ENCODE data around the gene FAM187B.
"Not testable (repeated sequence)": the region's sequence is repeated elsewhere in the genome, so short reads cannot be mapped to it uniquely, and the experiment has no call there.

FAM187B gene

DNA sequence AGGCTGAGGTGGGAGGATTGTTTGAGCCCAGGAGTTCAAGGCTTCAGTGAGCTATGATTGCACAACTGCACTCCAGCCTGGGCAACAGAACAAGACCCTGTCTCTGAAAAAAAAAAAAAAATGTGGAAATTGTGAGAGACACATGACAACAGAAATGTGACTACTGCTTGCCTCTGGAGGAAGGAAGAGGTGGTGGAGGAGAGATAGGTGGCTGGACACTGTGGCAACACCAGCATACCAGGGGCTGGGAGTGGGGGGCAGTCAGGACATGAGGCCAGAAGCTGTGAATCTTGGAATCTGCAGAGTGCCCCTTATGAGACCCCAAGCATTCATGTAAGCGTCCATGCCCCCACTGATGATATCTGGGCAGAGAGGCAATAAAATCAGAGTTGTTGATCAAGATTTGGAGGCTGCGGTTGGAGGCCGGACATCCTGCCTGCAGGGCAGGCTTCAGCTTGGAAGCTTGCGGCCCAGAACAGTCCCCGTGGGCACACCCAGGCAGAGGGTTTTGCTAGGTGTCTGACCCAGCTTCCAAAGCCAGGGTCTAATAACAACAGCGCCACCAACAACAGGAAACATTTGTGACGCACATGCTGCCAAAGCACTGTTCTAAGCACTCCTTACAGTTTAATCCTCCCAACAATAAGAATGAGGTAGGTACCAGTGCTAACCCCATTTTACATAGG lies 16.9 kb downstream of the FAM187B start:
- no peak for DNase-seq

DNA sequence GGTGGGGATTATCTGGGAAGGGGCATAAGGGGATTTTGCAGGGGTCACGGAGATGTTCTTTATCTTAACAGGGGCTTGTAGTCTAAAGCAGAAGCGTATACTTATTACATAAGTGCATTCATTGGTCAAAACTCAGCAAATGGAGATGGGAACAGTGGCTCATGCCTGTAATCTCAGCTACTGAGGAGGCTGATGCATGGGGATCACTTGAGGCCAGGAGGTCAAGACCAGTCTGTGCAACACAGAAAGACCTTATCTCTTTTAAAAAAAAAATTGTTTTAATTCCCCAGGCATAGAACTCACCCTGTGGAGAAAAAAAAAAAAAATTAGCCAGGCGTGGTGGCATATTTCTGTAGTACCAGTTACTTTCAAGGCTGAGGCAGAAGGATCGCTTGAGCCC lies 18.9 kb downstream of the FAM187B start:
- no peak for DNase-seq

DNA sequence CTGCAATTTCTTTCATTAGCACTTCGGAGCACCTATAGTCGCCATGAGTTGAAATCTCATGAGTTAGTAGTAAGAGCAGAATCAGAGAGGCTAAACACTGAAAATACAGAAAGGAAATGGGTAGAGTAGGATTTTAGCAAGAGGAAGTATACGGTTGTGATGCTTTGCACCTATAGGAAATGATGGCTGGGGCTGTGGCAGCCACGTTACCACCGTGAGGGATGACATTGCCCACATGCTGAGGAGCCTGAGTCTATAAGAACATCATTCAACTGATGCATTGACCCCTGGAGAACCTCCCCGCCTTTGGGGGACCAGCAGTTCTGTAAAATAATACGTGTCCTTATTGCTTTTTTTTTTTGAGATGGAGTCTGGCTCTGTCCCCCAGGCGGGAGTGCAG lies 20.4 kb downstream of the FAM187B start:
- DNase-seq: no peak

DNA sequence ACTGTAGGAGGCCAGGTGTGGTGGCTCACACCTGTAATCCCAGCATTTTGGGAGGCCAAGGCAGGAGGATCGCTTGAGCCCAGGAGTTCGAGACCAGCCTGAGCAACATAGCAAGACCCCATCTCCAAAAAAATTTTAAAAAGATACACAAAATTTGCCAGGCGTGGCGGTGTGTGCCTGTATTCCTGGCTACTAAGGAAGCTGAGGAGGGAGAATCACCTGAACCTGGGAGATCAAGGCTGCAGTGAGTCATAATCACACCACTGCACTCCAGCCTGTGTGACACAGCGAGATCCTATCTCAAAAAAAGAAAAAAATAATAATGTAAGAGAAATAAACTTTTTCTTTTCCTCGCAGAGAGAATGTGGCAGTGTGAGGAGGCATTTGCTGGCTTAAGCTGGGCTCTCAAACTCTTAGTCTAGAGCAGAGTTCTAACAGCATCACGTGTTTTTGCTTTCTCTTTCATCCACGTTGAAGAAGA lies 21.1 kb downstream of the FAM187B start:
- no peak for DNase-seq

DNA sequence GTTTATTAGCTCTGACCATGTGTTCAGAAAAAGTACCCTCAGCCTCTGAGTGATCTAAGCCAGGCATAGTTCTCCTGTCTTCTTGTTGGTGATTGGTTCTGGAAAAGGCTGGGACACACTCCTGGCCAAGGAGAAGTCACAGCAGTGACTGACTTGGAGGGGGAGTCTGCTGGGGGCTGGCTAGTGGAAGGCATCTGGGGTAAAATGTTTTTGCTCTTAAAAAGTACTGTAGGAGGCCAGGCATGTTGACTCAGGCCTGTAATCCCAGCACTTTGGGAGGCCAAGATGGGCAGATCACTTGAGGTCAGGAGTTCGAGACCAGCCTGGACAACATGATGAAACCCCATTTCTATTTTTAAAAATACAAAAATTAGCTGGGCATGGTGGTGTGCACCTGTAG lies 21.7 kb downstream of the FAM187B start:
- DNase-seq: no peak

DNA sequence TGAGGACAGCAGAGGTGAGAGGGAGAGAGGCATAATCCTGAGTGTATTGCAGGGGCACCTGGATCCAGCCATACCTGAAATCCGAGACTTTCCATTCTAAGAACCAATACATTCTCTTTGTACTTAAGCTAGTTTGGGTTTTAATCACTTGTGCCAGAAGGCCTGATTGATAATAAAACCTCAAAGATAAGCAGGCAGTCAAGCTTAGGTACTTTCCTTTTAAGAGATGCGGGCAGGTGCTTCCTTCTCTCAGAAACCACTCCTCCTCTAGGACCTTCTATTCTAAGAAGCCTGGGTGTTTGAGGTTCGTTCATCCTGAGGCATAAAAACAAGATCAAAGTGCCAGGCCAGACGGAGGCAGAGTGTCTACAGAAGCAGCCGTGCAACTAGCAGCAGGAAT lies 22.2 kb downstream of the FAM187B start:
- no peak for DNase-seq

DNA sequence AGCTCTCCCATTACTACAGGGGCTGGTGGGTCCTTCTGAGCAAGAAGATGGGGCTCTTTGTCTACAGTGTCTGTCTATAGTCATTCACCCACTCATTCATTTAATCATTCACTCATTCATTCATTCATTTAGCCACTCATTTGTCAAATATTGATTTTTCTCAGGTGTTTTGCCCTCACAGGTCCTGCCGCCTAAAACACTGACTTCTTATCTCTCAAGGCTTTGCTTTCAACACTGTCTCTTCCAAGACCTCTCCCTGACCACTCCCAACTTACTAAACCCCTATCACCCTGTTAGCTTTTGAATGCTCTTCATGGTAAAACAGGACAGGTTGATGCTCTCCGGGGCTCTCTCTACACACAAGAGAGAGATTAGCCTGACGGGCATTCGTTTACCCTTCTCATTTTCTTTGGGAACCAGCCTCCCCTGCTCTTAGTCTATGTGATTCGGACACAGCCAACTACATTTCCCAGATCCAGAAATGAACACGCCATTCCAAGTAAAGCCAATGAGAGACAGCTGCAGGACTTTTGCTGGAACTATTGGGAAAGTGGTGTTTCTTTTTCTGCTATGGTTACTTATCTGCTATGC lies 22.7 kb downstream of the FAM187B start:
- DNase-seq: no peak

DNA sequence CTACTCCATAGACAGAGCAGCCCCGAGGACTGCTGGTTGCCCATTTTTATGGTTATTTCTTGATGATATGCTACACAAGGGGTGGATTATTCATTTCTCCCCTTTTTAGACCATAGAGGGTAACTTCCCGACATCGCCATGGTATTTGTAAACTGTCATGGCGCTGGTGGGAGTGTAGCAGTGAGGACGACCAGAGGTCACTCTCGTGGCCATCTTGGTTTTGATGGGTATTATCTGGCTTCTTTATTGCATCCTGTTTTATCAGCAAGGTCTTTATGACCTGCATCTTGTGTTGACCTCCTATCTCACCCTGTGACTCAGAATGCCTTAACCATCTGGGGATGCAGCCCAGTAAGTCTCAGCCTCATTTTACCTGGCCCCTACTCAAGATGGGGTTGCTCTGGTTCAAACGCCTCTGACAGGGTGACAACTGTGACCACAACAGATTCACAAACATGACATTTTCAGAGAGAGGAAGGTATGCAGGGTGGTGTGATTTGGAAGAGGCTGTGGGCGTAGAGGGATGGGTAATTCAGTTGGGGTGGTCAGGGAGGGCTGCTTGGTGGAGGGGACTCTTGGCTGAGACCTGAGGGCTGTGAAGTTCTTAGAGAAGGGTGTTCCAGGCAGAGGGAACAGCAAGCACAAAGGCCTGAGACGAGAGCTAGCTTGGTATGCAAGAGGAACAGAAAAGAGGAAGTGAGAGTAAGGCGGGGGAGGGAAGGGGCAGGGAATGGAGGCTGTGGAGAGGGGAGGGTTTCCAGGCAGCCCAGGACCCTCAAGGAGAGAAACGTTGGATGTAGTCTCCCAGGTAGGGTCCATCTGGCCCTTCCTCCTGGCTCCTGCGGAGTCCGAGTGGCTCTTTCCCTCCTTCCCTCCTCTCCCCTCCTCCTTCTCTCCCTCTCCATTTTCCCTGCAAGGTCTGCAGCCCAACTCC lies 23.5 kb downstream of the FAM187B start:
- no peak for DNase-seq

DNA sequence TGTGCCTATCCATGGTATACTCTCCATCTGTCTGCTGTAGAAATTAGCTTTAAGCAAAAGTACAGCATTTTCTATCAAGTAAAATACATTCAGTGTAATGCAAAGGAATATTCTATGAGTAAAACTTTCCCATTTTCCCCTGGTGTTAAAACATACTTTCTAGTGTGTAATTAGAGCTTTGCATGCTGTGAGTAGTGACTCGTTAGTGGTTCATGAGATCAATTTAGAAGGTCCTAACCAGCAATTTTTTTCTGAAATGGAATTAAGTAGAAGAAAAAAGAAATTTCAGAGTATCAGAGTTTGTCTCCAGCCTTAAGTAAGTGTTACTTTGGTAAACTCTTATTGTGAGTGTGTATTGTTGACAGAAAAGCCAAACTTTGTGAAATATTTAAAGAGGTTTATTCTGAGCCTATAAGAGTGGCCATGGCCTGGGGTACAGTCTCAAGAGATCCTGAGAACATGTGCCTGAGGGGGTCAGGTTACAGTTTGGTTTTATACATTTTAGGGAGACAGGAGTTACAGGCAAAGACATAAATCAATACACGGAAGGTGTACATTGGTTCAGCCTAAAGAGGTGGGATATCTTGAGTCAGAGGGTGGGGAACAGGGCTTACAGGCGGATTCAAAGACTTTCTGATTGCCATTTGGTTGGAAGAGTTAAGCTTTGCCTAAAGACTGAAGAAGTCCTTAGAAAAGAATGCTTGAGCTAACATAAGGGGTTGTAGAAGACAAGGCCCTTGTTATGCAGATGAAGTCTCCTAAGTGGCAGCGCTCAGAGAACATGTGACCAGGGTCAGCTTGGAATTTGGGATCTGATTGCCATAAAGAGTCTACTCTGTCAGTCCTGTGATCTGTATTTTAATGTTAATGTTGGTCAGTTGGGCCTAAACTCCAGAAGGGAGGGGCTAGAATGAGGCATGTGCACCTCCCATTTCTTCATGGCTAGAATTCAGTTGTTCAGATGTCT lies 25.5 kb downstream of the FAM187B start:
- DNase-seq: no peak

DNA sequence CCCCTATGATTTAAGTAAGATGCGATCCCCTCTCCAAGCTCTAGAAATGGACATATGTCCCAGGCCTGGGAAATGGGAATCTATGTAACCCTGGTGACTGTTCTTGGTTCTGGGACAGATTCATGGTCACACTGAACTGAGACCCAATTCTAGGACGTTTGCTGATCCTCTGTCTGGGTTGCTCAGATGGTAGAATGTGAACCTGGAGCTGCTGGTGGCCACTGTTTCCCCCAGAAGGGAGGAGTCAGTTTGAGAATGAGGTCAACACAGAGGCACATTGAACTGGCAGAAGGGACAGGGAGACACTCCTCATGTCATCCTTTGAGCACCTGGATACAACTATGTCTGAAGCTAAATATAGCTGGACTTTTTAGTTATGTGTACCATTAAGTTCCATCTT lies 29.1 kb downstream of the FAM187B start:
- no peak for DNase-seq

DNA sequence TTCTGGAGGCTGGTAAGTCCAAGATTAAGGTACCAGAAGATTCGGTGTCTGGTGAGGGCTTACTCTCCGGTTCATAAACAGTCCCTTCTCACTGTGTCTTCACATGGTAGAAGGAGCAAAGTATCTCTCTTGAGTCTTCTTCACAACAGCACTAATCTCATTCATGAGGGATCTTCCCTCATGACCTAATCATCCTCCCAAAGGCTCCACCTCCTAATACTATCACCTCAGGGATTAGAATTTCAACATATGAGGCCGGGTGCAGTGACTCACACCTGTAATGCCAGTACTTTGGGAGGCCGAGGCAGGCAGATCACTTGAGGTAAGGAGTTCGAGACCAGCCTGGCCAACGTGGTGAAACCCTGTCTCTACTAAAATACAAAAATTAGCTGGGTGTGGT lies 31.7 kb downstream of the FAM187B start:
- not testable (repeated sequence) for DNase-seq

DNA sequence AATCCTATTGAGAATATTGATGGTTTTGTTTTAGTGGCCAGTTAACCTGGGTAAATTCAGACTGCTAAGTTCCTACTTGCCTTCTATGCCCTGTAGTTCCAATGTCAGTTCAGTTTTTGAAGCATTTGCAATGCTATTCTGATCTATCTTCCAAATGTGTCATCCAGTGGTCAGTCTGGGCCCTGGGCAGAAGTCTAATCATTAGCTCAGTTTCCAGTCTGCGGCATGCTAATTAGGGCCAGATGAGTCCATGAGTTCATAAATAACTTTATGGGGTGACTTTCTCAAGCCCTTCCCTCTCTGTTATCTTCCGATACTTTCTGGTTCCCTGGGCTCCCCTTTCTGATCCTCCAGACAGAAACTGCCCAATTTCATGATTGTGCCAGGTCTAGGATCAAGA lies 32.7 kb downstream of the FAM187B start:
- no peak for DNase-seq

DNA sequence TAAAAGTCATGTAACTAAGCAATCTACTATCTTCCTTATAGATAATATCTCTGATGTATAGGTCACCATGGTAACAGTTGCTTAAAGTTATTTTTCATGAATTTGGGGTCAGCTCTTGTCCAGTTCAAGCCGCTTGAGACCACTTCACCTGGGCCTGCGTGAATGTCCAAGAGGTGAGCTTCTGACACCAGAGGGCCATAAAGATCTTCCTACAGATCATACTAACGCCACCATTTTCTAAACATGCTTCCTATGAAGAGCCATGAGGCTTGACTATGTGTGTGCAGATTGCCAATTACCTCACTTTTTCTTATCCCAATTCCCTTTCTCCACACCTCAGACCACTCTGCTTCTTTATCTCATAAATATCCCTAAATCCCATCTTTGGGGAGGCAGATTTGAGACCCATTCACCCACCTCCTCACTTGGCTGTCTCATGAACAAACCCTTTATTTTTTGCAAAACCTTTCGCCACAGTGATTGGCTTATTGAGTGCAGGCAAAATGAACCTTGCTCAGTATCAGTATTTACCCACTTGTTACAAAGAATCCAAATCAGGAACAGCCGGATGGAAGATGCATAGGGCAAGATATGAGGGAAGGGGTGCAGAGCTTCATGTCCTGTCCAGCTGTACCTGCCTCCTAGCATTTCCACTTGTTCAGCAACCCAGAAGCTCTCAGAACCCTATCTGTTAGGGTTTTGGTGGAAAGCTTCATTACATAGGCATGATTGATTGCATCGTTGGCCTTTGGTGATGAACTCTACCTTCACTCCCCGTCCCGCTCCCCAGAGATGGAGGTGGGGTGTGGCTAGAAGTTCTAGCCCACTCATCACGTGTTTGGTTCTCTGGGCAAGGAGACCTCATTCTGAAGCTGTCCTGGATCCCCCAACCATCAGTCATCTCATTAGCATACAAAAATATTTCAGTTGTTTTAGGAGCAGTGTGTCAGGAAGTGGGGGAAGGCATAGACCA lies 34.2 kb downstream of the FAM187B start:
- no peak for DNase-seq

DNA sequence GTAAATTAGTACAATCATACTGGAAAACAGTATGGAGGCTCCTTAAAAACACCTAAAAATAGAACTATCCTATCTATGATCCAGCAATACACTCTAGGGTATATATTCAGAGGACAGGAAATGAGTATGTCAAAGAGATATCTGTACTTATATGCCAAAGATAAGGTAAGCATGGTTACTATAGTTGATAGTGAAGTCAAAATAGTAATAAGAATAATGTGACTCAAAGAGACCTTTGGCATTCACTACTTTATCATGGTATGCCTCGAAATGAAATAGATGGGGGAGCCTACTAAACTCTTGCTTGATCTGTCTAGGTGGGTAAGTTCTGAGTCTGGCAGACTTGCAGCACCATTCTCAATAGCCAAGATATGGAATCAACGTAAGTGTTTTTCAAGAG lies 43.7 kb downstream of the FAM187B start:
- no peak for DNase-seq

DNA sequence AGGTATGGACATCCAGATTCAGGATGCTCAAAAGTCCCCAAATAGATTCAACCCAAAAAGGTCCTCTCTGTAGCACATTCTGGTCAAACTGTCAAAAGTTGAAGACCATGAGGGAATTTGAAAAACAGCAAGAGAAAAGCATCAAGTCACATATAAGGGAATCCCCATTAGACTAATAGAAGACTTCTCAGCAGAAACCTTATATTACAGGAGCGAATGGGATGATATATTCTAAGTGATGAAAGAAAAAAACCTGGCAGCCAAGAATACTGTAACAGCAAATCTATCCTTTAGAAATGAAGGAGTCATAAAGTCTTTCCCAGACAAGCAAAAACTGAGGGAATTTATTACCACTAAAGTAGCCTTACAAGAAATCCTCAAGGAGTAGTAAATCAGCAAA lies 44.3 kb downstream of the FAM187B start:
- no peak for DNase-seq

DNA sequence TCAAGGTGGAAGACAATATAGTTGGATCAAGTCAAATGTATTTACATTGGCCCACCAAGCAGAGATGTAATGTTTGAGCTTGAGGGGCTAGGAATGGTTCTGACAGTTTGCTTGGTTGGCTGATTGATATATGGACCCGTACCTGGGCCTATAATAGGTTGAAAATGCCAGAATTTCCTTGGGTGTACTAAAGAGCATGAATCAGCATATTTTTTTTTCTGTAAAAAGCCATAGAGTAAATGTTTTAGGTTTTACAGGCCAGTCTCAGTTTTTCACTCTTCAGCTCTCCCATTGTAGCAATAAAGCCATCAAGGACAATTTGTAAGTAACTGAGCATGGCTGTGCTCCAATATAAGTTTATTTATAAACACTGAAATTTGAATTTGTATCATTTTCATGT lies 47.2 kb downstream of the FAM187B start:
- no peak for DNase-seq

DNA sequence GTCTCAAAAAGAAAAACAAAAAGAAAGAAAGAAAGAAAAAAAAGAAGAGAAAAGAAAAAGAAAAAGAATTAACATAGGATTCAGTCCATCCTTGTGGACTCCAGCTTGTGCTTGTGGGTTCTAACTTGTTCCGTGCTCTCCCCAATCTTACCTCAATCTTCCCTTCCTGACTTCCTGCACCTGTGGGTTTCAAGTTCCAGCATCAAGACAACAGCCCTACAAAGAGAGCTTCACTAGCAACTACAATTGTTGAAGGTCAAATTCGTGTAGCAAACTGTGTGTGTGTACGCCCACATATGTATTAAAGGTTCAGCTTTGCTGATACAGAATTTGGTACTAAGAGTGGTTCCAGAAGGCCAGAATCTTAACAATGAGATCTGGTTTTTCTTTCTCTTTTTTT lies 48.7 kb downstream of the FAM187B start:
- no peak for DNase-seq

DNA sequence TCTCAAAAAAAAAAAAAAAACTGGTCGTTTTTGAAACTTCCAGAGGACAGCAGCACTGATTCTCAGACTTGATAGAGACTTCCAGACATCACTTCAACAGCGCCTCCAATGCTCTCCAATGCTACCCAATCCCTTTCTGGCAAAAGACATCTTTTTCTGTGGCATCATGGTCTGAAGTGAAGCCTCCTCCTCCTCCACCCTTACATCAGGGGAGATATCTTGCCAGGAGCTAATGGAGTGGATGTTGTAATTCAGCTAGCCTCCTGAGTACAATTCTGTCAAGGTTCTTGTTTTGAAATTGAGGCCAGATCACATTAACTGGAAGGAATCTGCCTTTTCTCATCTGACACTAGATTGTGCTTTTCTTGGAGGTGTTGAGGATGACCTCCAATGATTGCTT lies 49.8 kb downstream of the FAM187B start:
- no peak for DNase-seq

DNA sequence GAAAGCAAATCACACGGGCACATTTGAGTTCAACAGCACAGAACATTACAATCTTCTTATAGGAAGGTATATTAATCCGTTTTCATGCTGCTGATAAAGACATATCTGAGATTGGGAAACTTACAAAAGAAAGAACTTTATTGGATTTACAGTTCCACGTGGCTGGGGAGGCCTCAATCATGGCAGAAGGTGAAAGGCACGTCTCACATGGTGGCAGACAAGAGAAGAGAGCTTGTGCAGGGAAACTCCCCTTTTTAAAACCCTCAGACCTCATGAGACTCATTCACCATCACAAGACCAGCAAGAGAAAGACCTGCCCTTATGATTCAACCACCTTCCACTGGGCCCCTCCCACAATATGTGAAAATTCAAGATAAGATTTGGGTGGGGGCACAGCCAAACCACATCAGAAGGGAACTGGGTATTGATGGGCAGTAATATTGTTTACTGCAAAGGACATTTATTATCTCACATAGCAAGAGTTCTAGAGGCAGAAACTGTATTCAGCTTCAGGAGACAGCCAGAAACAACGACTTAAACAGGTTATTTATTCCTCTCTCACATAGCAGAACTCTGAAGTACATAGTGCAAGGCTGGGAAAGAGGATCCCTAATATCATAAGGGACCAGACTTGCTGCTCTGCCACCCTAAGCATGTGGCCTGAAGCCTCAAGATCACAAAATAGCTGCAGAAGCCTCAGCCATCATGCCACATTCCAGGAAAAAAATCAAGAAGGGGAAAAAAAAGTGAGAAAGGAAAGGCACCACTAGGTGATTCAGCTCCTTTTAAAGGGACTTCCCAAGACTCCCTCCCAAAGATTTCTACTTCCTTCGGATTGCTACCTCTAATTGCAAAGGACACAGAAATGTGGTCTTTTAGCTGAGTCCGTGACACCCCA lies 50.9 kb downstream of the FAM187B start:
- DNase-seq: no peak

DNA sequence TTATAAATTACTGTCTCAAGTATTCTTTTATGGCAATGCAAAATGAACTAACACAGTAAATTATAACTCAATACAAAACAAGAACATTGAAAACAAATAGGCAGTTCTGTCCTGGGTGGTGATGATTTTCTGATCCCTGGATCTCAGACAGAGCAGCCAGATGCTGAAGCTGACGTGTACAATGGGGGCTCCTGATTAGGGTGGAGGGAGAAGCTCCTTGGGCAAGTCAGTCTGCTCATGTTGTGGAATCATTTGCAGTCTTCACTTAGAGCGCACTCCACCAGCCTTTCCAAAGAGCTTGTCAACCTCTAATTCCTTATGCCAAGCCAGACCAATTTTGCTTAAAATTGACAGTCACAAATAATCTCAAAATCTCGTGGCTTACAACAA lies 52.4 kb downstream of the FAM187B start:
- no peak for DNase-seq

All from SHP77 treated with DMSO at 0.1 percent for 48 hours (cell line).